Lower leg skin (tissue), 4 donors: Measurements from ENCODE around the gene TMEM95. TPM values are rescaled to one million over a fixed set of nuclear protein-coding genes. Genes with fewer than 3 reads are reported as not detected.

Experiments
- DNase-seq, 2 donors: peaks; one replicate each; pipeline ENCODE4 v3.0.0-alpha.2; 2019; ENCODE audit warnings: low spot score in 2 of 2
- H3K4me3 ChIP-seq: fragments of 200-600 bp; sonication (generic); 2 replicates; pipeline ENCODE4 v1.5.1; 2017; ENCODE audit warnings: mild to moderate bottlenecking, low read depth; ENCODE audit not compliant: poor library complexity, severe bottlenecking
- POLR2A ChIP-seq, 2 donors: fragments of 450-650 bp; IDR thresholded peaks; one replicate each; pipeline ENCODE4 v1.6.1; 2016 to 2017; ENCODE audit warnings: antibody characterized with exemption in 2 of 2, mild to moderate bottlenecking in 1 of 2, moderate library complexity in 1 of 2
- WGBS, 2 donors: methylation state at CpG; one replicate each; pipeline ENCODE4 v1.1.5; 2018; 5-methylcytosine and 5-hydroxymethylcytosine counted together
- intact Hi-C: fragments of 100-400 bp; cut with DNase I; formaldehyde crosslinking; loops from one replicate; pipeline ENCODE4 v1.15.0; 2023; ENCODE audit warnings: low total_unique reads
- total RNA-seq, 4 donors: library from RNA; depleted of rRNA; stranded (reverse); fragments of >200 nt; gene quantifications; one replicate each; pipeline ENCODE4 v1.1.0, GENCODE V29; 2016
- TF ChIP-seq, protein P1 (sequence below), 3 donors: fragments of 450-650 bp; IDR thresholded peaks; one replicate each; pipeline ENCODE4 v1.5.1; 2016; ENCODE audit warnings: antibody characterized with exemption in 3 of 3, mild to moderate bottlenecking in 3 of 3, moderate library complexity in 2 of 3

TMEM95 gene
- total RNA-seq, 4 donors from 2014 or later: not detected

DNA sequence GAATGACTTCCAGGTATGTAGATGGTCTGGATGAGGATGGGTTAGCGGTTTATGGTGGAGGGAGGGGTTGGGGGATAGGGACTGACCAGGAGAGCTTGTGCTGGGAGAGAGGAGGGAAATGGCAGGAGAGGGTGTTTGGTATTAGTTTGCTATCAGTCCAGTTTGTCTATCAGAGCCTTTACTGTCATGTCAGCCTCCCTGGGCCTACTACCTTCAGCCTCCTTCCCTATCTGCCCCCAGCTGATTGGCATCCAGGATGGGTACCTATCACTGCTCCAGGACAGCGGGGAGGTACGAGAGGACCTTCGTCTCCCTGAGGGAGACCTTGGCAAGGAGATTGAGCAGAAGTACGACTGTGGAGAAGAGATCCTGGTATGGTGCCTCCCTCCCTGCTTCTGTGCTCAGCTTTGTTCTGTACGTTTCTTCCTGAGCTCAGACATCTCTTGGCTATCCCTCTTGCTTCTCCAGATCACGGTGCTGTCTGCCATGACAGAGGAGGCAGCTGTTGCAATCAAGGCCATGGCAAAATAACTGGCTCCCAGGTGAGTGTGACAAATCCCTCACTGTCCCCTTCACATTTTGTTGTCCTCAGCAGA, 43.7 kb upstream of the TMEM95 start:
- 74 to 81% methylated on average over 7 of the region's 7 CpGs for WGBS, 2 donors
- no peak for TF ChIP-seq POLR2A (IDR thresholded peaks at IDR 0.05)
- TF ChIP-seq, protein P1, sequence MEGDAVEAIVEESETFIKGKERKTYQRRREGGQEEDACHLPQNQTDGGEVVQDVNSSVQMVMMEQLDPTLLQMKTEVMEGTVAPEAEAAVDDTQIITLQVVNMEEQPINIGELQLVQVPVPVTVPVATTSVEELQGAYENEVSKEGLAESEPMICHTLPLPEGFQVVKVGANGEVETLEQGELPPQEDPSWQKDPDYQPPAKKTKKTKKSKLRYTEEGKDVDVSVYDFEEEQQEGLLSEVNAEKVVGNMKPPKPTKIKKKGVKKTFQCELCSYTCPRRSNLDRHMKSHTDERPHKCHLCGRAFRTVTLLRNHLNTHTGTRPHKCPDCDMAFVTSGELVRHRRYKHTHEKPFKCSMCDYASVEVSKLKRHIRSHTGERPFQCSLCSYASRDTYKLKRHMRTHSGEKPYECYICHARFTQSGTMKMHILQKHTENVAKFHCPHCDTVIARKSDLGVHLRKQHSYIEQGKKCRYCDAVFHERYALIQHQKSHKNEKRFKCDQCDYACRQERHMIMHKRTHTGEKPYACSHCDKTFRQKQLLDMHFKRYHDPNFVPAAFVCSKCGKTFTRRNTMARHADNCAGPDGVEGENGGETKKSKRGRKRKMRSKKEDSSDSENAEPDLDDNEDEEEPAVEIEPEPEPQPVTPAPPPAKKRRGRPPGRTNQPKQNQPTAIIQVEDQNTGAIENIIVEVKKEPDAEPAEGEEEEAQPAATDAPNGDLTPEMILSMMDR (IDR thresholded peaks at IDR 0.05): no peak
- intact Hi-C loops: no loop called here
- H3K4me3 ChIP-seq: no peak overlapping the region
- no peak for DNase-seq

DNA sequence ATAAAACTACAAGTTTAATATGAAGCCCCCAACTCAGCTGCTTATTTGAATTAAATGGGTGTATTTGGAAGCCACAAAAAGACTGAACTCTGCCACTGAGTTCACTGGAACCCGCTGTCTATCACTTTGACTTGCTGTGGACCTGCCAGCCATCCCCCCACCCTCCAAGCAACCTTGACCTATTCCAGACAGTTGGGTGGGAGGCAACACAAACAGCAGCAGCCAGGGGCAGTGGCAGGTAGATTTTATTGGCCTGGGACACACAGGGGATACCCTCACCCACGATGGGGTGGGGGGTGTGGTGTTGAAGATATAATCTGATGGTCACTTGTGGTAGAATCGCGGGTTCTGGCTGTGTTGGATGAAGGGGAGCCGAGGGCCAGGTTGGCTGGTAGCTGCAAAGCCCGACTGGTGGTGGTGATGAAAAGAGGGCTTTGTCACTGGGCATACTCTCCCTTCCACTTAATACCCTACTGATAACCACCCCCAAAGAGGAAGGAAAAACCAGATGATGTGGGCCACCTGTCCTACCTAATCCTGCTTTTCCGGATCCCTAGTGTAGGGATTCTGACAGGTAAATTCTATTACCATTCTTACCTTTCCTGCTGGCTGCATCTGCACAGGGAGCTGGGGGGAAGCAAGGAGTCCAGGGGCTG, 42.4 kb upstream of the TMEM95 start:
- TF ChIP-seq, protein P1 (IDR thresholded peaks at IDR 0.05): no peak
- no peak for TF ChIP-seq POLR2A (IDR thresholded peaks at IDR 0.05)
- no peak overlapping the region for H3K4me3 ChIP-seq
- 71 to 79% methylated on average over 7 of the region's 7 CpGs for WGBS, 2 donors
- no peak for DNase-seq
- intact Hi-C loops: no loop called here

DNA sequence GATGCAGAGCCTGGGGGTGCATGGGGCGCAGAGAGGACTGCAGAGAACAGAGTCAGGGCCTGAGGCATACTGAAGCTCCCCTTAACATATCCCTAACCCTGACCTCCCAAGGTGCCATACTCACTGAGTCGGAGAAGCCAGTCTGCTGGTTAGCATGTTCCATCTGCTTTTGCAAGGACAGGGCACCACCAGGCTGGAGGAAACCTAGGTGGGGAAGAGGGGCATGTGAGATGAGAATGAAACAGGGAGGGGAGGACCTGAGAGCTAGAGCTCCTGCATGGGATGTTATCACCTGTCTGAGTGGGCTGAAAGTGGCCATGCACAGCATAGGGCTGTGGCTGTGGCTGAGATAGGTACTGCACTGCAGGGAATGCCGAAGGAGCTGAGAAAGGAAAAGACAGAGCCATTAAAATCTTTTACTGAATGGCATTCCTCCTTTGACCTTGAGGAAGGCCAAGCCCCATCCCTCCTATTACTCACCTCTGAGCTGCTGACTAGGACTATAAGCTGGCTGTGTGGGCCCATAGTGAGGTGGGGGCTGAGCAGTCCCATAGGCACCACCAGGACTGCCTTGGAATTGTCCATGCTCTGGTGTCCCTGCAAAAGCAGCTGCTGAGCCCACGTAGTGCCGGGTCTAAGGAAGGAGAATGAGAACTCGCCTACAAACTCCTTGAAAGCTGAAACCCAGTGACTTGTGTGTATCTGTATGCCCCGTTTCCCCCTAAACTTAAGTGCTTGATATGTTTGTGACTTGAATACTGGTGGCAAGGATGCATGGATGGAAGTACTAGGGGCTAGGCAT, 41.7 kb upstream of the TMEM95 start:
- 84 to 90% methylated on average over 7 of the region's 7 CpGs for WGBS, 2 donors

DNA sequence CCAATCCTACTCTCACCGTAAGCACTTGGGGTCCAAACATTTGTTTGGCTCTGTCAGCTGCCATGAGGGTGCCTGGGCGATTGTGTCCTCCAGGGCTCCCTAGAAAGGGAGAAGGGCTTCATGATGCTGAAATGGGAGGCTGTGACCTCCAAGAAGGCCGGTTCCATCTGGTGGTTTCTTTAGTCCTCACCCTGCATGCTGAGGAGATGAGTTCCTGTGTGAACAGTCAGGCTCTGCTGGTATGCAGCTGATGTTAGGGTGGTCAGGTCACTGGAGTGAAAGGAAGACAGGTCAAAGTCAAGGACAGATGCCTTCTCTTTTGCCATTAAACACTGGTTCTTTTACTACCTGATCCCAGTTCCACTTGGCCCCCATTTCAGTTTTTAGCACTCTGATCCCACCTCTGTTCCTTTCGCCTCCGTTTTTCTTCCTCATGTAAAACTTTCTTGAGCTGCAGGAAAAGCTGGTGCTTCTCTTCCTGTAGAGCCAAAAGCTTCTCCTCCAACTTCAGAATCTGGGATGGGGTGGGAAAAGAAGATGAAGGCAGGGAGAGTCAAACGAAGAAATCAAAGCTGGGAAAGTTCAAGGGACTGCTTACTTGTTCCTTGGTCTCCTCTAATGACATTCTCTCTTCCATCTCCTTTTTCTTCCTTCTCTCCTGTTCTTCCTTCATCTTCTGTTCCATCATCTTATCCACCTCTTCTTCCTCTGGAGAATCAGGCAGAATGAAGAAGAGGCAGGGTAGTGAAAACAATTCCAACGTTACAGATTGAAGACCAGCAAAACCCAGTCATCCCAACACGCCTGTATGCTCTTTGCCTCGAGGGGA, 40.9 kb upstream of the TMEM95 start:
- WGBS, 2 donors: 46 to 48% methylated on average over 9 of the region's 9 CpGs
- H3K4me3 ChIP-seq: peak overlapping the region; percentile 67
- no peak for TF ChIP-seq POLR2A (IDR thresholded peaks at IDR 0.05)
- TF ChIP-seq, protein P1 (IDR thresholded peaks at IDR 0.05): no peak
- intact Hi-C loops: no loop called here
- DNase-seq: no peak

More for the DNA sequence above, 41.7 kb upstream of the TMEM95 start:
- no peak overlapping the region for H3K4me3 ChIP-seq
- intact Hi-C loops: no loop called here
- no peak for DNase-seq
- no peak for TF ChIP-seq POLR2A (IDR thresholded peaks at IDR 0.05)
- TF ChIP-seq, protein P1 (IDR thresholded peaks at IDR 0.05): no peak

DNA sequence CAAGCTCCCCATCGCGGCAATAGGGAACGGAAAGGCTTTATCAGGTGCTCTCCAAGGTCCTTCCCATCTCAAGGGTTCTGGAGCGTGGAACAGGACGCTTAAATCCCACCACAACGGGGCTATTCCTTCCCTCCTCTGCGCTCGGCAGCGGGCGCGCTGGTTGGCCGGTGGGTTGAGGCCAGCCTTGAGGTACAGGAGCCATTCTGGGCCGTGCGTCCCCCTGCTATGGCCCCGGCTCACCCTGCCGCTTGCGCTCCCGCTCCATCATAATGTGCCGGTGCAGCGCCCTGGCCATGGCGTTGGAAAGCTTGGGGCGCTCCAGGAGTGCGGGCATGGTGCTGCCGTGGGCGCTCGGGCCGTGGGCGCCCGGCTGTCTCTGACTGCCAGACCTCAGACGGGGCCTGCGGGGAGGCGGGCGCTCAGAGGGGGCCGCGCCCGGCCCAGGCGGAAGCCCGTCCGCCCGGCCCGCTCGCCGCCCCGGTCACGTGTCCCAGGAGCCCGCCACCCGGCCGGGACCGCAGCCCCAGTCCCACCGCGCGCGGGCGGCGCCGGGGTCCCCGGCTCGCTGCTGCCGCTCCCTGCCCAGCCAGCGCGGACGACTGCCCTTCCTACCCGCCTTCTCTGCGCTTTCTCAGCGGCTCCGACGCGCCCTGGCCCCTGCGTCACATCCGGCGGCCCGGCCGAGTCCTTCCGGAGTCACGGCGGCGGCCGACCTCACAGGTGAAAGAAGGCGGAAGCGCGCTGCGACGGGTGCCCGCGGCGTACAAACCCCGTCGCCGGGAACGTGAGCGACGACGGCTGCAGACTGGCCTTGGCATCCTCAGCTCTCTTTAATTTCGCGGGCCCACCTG, 40.0 kb upstream of the TMEM95 start, which contains the start of gene GPS2:
TSS of gene GPS2 (minus strand) at position 642 of the 851 bp plus-strand sequence. CDS start at position 334, 308 bp downstream.
- WGBS, 2 donors: 0% methylated on average over 13 to 27 of the region's 95 CpGs

More for the DNA sequence above, 40.0 kb upstream of the TMEM95 start, which contains the start of gene GPS2:
- peak within 1 kb of the TSS; percentile 67 for H3K4me3 ChIP-seq
- peak; percentile 87 to 99 for DNase-seq
- intact Hi-C loops: no loop called here
- TF ChIP-seq, protein P1 (IDR thresholded peaks at IDR 0.05): no peak
- no peak for TF ChIP-seq POLR2A (IDR thresholded peaks at IDR 0.05)
